H1 (cell line): ENCODE measurements around the gene HSPA5. TPM values are rescaled to one million over a fixed set of nuclear protein-coding genes. Genes with fewer than 3 reads are reported as not detected.

ENCODE experiments used
- CTCF ChIA-PET: fragments of 300-600 bp; sonication (Branson Sonifier 250); formaldehyde crosslinking; loops from one replicate; lab custom pipeline; 2021; ENCODE audit not compliant: partially characterized antibody; lab: Charles Lee
- POLR2A ChIA-PET: fragments of 300-600 bp; sonication (Branson Sonifier 250); formaldehyde crosslinking; loops from one replicate; lab custom pipeline; 2021; ENCODE audit warnings: inconsistent platforms; ENCODE audit not compliant: partially characterized antibody; lab: Charles Lee
- DNase-seq, 2 experiments: peaks; one replicate each; pipeline versions ENCODE4 v3.0.0 to v3.0.0-alpha.2; 2010 to 2022; ENCODE audit warnings: low spot score in 2 of 2, low read depth in 1 of 2, mixed read lengths in 1 of 2
- FAIRE-seq: peaks from 2 replicates; lab custom pipeline; 2011; peaks lifted over from hg19 to GRCh38; lab: Jason Lieb, UNC
- H2AFZ ChIP-seq: 2 replicates; pipeline ENCODE4 v1.8.1; 2012; ENCODE audit warnings: low read length, inconsistent platforms
- H2AK5ac ChIP-seq: 2 replicates; pipeline ENCODE4 v1.6.1; 2013; ENCODE audit warnings: low read depth, low read length
- H2BK120ac ChIP-seq: replicated peaks from 2 replicates; pipeline ENCODE3; 2013; ENCODE audit warnings: low read depth, low read length, inconsistent platforms
- H2BK12ac ChIP-seq: 2 replicates; pipeline ENCODE4 v1.6.1; 2013; ENCODE audit warnings: low read depth, low read length
- H2BK15ac ChIP-seq: 2 replicates; pipeline ENCODE4 v1.6.1; 2013; ENCODE audit warnings: low read length
- H2BK20ac ChIP-seq: 2 replicates; pipeline ENCODE4 v1.6.1; 2013; ENCODE audit warnings: low read length
- H2BK5ac ChIP-seq: 2 replicates; pipeline ENCODE4 v1.6.1; 2013; ENCODE audit warnings: low read depth, low read length
- H3K14ac ChIP-seq: 2 replicates; pipeline ENCODE4 v1.6.1; 2013; ENCODE audit warnings: inconsistent platforms; ENCODE audit not compliant: insufficient read length
- H3K18ac ChIP-seq: 2 replicates; pipeline ENCODE4 v1.6.1; 2013; ENCODE audit warnings: low read length; ENCODE audit errors: extremely low read depth
- H3K23ac ChIP-seq: 2 replicates; pipeline ENCODE4 v1.6.1; 2013; ENCODE audit warnings: inconsistent platforms; ENCODE audit not compliant: insufficient read length
- H3K23me2 ChIP-seq: 2 replicates; pipeline ENCODE4 v1.6.1; 2013; ENCODE audit warnings: low read depth, low read length
- H3K27ac ChIP-seq: 2 replicates; pipeline ENCODE4 v1.6.1; 2011; ENCODE audit warnings: low read depth, low read length, inconsistent platforms
- H3K27me3 ChIP-seq, 4 experiments: replicated peaks in 1 of 4; 1 replicate in 1 of 4; 2 replicates in 3 of 4; pipeline versions ENCODE4 v1.6.1 to v1.8.1; 2011 to 2013; ENCODE audit warnings: low read length in 3 of 4, mild to moderate bottlenecking in 3 of 4, inconsistent platforms in 2 of 4, mixed read lengths in 2 of 4, moderate library complexity in 1 of 4; ENCODE audit not compliant: control insufficient read depth in 3 of 4, insufficient read depth in 3 of 4; ENCODE audit errors: extremely low read depth in 1 of 4
- H3K36me3 ChIP-seq, 4 experiments: 2 replicates each; pipeline versions ENCODE4 v1.6.1 to v1.8.1; 2011 to 2013; ENCODE audit warnings: mild to moderate bottlenecking in 4 of 4, low read length in 3 of 4, moderate library complexity in 2 of 4, control low read depth in 1 of 4, inconsistent platforms in 1 of 4; ENCODE audit not compliant: insufficient read depth in 4 of 4, control insufficient read depth in 2 of 4
- H3K4ac ChIP-seq: replicated peaks from 2 replicates; pipeline ENCODE3; 2013; ENCODE audit warnings: low read length, low read depth, mixed read lengths, inconsistent platforms; ENCODE audit not compliant: insufficient read length
- H3K4me1 ChIP-seq, 4 experiments: replicated peaks in 1 of 4; 1 replicate in 1 of 4; 2 replicates in 3 of 4; pipeline versions ENCODE4 v1.6.1 to v1.8.1; 2011 to 2013; ENCODE audit warnings: low read length in 3 of 4, inconsistent platforms in 2 of 4, mixed read lengths in 1 of 4; ENCODE audit not compliant: insufficient read depth in 4 of 4, control insufficient read depth in 3 of 4
- H3K4me2 ChIP-seq, 2 experiments: 2 replicates each; pipeline versions ENCODE4 v1.6.1 to v1.8.1; 2011 to 2013; ENCODE audit warnings: low read depth in 2 of 2, low read length in 2 of 2, control low read depth in 1 of 2, inconsistent platforms in 1 of 2, mild to moderate bottlenecking in 1 of 2; ENCODE audit not compliant: insufficient read depth in 1 of 2
- H3K4me3 ChIP-seq, 4 experiments: fragments of 200-600, 300-600 bp in 1 of 4; sonication (generic), shearing (Covaris generic), sonication (Bioruptor Twin) in 1 of 4; 2 replicates each; pipeline versions ENCODE4 v1.5.1 to v1.8.1; 2011 to 2016; ENCODE audit warnings: low read length in 4 of 4, low read depth in 3 of 4, control low read depth in 2 of 4, inconsistent platforms in 2 of 4, mild to moderate bottlenecking in 2 of 4, mixed read lengths in 1 of 4, moderate library complexity in 1 of 4; ENCODE audit not compliant: insufficient read depth in 2 of 4; ENCODE audit errors: extremely low read depth in 1 of 4
- H3K56ac ChIP-seq: replicated peaks from 2 replicates; pipeline ENCODE3; 2013; ENCODE audit warnings: low read depth, mild to moderate bottlenecking, mixed read lengths, low read length, inconsistent platforms; ENCODE audit not compliant: insufficient read length
- H3K79me1 ChIP-seq: 2 replicates; pipeline ENCODE4 v1.6.1; 2013; ENCODE audit warnings: low read depth, low read length, control low read depth
- H3K79me2 ChIP-seq, 2 experiments: 2 replicates each; pipeline versions ENCODE4 v1.6.1 to v1.8.1; 2012 to 2013; ENCODE audit warnings: low read length in 2 of 2, mild to moderate bottlenecking in 2 of 2, inconsistent platforms in 1 of 2; ENCODE audit not compliant: insufficient read depth in 2 of 2, control insufficient read depth in 1 of 2
- H3K9ac ChIP-seq, 4 experiments: replicated peaks in 1 of 4; 1 replicate in 1 of 4; 2 replicates in 3 of 4; pipeline versions ENCODE4 v1.6.1 to v1.8.1; 2011 to 2013; ENCODE audit warnings: low read depth in 3 of 4, low read length in 3 of 4, control low read depth in 2 of 4, mild to moderate bottlenecking in 2 of 4, moderate library complexity in 2 of 4, inconsistent platforms in 1 of 4; ENCODE audit errors: extremely low read depth in 1 of 4
- H3K9me3 ChIP-seq, 2 experiments: 2 replicates each; pipeline versions ENCODE4 v1.6.1 to v1.8.1; 2012 to 2013; ENCODE audit warnings: mild to moderate bottlenecking in 2 of 2, moderate library complexity in 2 of 2, control low read depth in 1 of 2, inconsistent platforms in 1 of 2, low read depth in 1 of 2, low read length in 1 of 2, mixed read lengths in 1 of 2; ENCODE audit not compliant: insufficient read depth in 2 of 2
- H4K20me1 ChIP-seq, 2 experiments: replicated peaks in 1 of 2; 2 replicates each; pipeline versions ENCODE3 to v1.8.1; 2011 to 2013; ENCODE audit warnings: inconsistent platforms in 2 of 2, low read length in 2 of 2, mild to moderate bottlenecking in 1 of 2; ENCODE audit not compliant: insufficient read depth in 2 of 2, control insufficient read depth in 1 of 2
- H4K5ac ChIP-seq: 2 replicates; pipeline ENCODE4 v1.6.1; 2013; ENCODE audit warnings: low read length, low read depth, mixed read lengths, inconsistent platforms; ENCODE audit not compliant: insufficient read length
- H4K8ac ChIP-seq: 2 replicates; pipeline ENCODE4 v1.8.0; 2013; ENCODE audit warnings: mild to moderate bottlenecking, moderate library complexity, low read length, inconsistent platforms; ENCODE audit not compliant: insufficient read depth; ENCODE audit errors: extremely low read depth
- H4K91ac ChIP-seq: replicated peaks from 2 replicates; pipeline ENCODE3; 2013; ENCODE audit warnings: low read length, mixed read lengths, inconsistent platforms; ENCODE audit not compliant: insufficient read length
- BCL11A ChIP-seq, 2 experiments: IDR thresholded peaks; one replicate each; pipeline ENCODE4 v1.6.1; 2011; ENCODE audit warnings: low read depth in 2 of 2, low read length in 2 of 2, mild to moderate bottlenecking in 2 of 2
- CBX5 ChIP-seq: fragments of 300-800, 300-1000 bp; sonication (generic); IDR thresholded peaks from 2 replicates; pipeline ENCODE4 v1.7.1; 2016; ENCODE audit warnings: antibody characterized with exemption, low read length, low read depth
- CHD1 ChIP-seq: IDR thresholded peaks from 2 replicates; pipeline ENCODE4 v1.6.1; 2012; ENCODE audit warnings: low read depth, low read length, improper control_type of control experiment
- EGR1 ChIP-seq: IDR thresholded peaks from 2 replicates; pipeline ENCODE4 v1.6.1; 2011; ENCODE audit warnings: low read depth, low read length, borderline replicate concordance
- KDM5A ChIP-seq: fragments of 200-600 bp; IDR thresholded peaks from 2 replicates; pipeline ENCODE4 v1.7.1; 2012; ENCODE audit warnings: mild to moderate bottlenecking, low read length, inconsistent platforms, mixed read lengths
- RAD21 ChIP-seq, 2 experiments: IDR thresholded peaks in 1 of 2; conservative IDR thresholded peaks in 1 of 2; 2 replicates each; pipeline ENCODE4 v1.6.1; 2011; ENCODE audit warnings: low read depth in 2 of 2, low read length in 2 of 2, improper control_type of control experiment in 1 of 2, inconsistent platforms in 1 of 2, mild to moderate bottlenecking in 1 of 2, moderate library complexity in 1 of 2
- SUZ12 ChIP-seq: fragments of 200-600 bp; sonication (generic); IDR thresholded peaks from 2 replicates; pipeline ENCODE4 v1.6.1; 2012; ENCODE audit warnings: mild to moderate bottlenecking, inconsistent platforms, low read length, moderate library complexity, mixed read lengths
- TBP ChIP-seq: IDR thresholded peaks from 2 replicates; pipeline ENCODE4 v1.6.1; 2011; ENCODE audit warnings: low read depth, low read length, improper control_type of control experiment
- TCF12 ChIP-seq: IDR thresholded peaks from 2 replicates; pipeline ENCODE4 v1.6.1; 2011; ENCODE audit warnings: low read depth, mild to moderate bottlenecking, low read length
- YY1 ChIP-seq: IDR thresholded peaks from 2 replicates; pipeline ENCODE4 v1.6.1; 2011; ENCODE audit warnings: low read depth, mild to moderate bottlenecking, low read length
- ZNF274 ChIP-seq: IDR thresholded peaks from 2 replicates; pipeline ENCODE4 v1.7.0; 2012; ENCODE audit warnings: low read length, borderline replicate concordance; ENCODE audit errors: extremely low read depth
- WGBS, 2 experiments: shearing (Covaris generic) in 1 of 2; methylation state at CpG; one replicate each; pipeline versions ENCODE4 v1.1.6 to v1.1.7; 2013 to 2015; ENCODE audit warnings: low lambda C conversion rate in 2 of 2, mixed read lengths in 2 of 2, inconsistent platforms in 1 of 2, low coverage in 1 of 2, missing lambda C conversion rate in 1 of 2; ENCODE audit not compliant: insufficient replicate concordance in 2 of 2, insufficient coverage in 1 of 2, insufficient read length in 1 of 2; ENCODE audit errors: extremely low coverage in 1 of 2, missing lambda C conversion rate in 1 of 2; 5-methylcytosine and 5-hydroxymethylcytosine counted together
- polyA plus RNA-seq, 7 experiments: library from polyadenylated mRNA; depleted of rRNA in 3 of 7; stranded (reverse) in 5 of 7; unstranded in 2 of 7; fragments of >200 nt in 5 of 7; fragments of 200-250 nt in 2 of 7; gene quantifications; 1 replicate in 5 of 7; 2 replicates in 1 of 7; 4 replicates in 1 of 7; pipeline versions ENCODE4 v1.2.1 to v1.2.3, GENCODE V29; 2011 to 2013; ENCODE audit warnings: missing spikeins in 2 of 7, mixed read lengths in 2 of 7
- total RNA-seq: library from RNA; stranded (reverse); fragmentation: NEBNext Ultra II Directional; extraction: Animal tissue kit (Norgen Biotek cat#: 25700); gene quantifications from 2 replicates; pipeline ENCODE4 v1.2.1, GENCODE V29; 2021
- TF ChIP-seq, protein P1 (sequence below), 3 experiments: IDR thresholded peaks; 1 replicate in 2 of 3; 2 replicates in 1 of 3; pipeline versions ENCODE4 v1.5.1 to v1.6.1; 2011; ENCODE audit warnings: low read length in 3 of 3, mild to moderate bottlenecking in 3 of 3, inconsistent platforms in 2 of 3, low read depth in 1 of 3, moderate library complexity in 1 of 3; ENCODE audit not compliant: insufficient read depth in 1 of 3; ENCODE audit errors: control extremely low read depth in 1 of 3

Gene HSPA5
- total and polyA plus RNA-seq, 2 of the 8 experiments (the other 6 are each of a cell fraction or from before 2014, with no cell fraction given) = 91.3 to 352 TPM

DNA sequence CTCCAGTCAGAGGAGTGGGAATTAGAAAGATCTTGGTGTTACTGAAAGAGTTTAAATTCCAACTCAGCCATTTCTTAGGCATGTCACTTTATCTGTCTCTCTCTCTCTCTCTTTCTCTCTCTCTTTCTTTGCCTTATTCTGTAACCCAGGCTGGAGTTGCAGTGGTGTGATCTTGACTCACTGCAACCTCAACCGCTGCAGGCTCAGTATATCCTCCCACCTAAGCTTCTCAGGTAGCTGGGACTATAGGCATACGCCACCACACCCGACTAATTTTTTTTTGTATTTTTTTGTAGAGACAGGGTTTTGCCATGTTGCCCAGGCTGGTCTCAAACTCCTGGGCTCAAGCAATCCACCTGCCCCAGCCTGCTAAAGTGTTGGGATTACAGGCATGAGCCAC lies 22.5 kb downstream of the HSPA5 start:
- Histone ChIP-seq H4K20me1 (peaks cover 0 to 1% of the 10 kb centered on the region in 2 experiments), H3K36me3 (peaks cover 0 to 10% (median 4%) of the 10 kb centered on the region in 4 experiments; a peak in 6 of 8 replicates), H3K4me2 (no peak overlapping the region), H3K23me2 (no peaks in the 10 kb centered on the region), H3K4me3 (no peak overlapping the region), H2AFZ (no peak overlapping the region), H2AK5ac (no peak overlapping the region), H3K9me3 (no peaks in the 10 kb centered on the region), H3K27ac (no peak overlapping the region), H3K9ac (no peak overlapping the region), H2BK12ac (no peak overlapping the region), H2BK120ac (no peak overlapping the region), H3K18ac (no peak overlapping the region), H2BK15ac (no peak overlapping the region), H3K4me1 (no peaks in the 10 kb centered on the region), H3K14ac (no peak overlapping the region), H3K56ac (no peak overlapping the region), H3K79me1 (no peaks in the 10 kb centered on the region), H2BK5ac (no peak overlapping the region), H3K4ac (no peak overlapping the region), H2BK20ac (no peak overlapping the region), H4K8ac (no peak overlapping the region), H4K5ac (no peak overlapping the region), H3K27me3 (no peaks in the 10 kb centered on the region), H3K23ac (no peak overlapping the region), H3K79me2 (no peaks in the 10 kb centered on the region), H4K91ac (no peak overlapping the region)
- ChIA-PET CTCF (interaction anchor here (0.6 to 1.0 kb wide), 3 partner anchors 12 to 135 kb away, joined by 3 read pairs; no protein-coding TSS in a partner anchor), POLR2A (interaction anchor here (1.3 kb wide), 1 partner anchor 15 kb away, joined by 6 read pairs; no protein-coding TSS in a partner anchor)
- DNase-seq (no peak), FAIRE-seq (no peak)
- WGBS, 2 experiments = 90% methylated on average over 3 of the region's 3 CpGs; no CpG with 5 or more reads in 1 of the 2 experiments
- TF ChIP-seq YY1 (no peak), TCF12 (no peak), SUZ12 (no peak), BCL11A (IDR thresholded peaks at IDR 0.05; ENCODE audit: low read depth in 2 of 2, low read length in 2 of 2) (no peak), RAD21 (IDR thresholded peaks at IDR 0.05 in 1 of 2, conservative IDR thresholded peaks at IDR 0.05 in 1 of 2; ENCODE audit: low read depth in 2 of 2, low read length in 2 of 2) (no peak), CHD1 (no peak), ZNF274 (no peak), TBP (no peak), KDM5A (no peak), EGR1 (no peak), CBX5 (no peak)
- TF ChIP-seq, protein P1, sequence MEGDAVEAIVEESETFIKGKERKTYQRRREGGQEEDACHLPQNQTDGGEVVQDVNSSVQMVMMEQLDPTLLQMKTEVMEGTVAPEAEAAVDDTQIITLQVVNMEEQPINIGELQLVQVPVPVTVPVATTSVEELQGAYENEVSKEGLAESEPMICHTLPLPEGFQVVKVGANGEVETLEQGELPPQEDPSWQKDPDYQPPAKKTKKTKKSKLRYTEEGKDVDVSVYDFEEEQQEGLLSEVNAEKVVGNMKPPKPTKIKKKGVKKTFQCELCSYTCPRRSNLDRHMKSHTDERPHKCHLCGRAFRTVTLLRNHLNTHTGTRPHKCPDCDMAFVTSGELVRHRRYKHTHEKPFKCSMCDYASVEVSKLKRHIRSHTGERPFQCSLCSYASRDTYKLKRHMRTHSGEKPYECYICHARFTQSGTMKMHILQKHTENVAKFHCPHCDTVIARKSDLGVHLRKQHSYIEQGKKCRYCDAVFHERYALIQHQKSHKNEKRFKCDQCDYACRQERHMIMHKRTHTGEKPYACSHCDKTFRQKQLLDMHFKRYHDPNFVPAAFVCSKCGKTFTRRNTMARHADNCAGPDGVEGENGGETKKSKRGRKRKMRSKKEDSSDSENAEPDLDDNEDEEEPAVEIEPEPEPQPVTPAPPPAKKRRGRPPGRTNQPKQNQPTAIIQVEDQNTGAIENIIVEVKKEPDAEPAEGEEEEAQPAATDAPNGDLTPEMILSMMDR (IDR thresholded peaks at IDR 0.05; ENCODE audit: control extremely low read depth in 1 of 3, insufficient read depth in 1 of 3, low read depth in 1 of 3, low read length in 3 of 3) = no peak
